Endothelial cell of umbilical vein (primary cell): ENCODE measurements around the gene NPM1. TPM values are rescaled to one million over a fixed set of nuclear protein-coding genes. Genes with fewer than 3 reads are reported as not detected.
"Not testable (repeated sequence)": the region's sequence is repeated elsewhere in the genome, so short reads cannot be mapped to it uniquely, and the experiment has no call there.

Experiments
- BruUV-seq: library from RNA; stranded (reverse); fragments of 400-500 nt; replicated peaks from 2 replicates; lab custom pipeline; 2021; lab: Mats Ljungman, UMichigan
- CTCF ChIA-PET: fragments of 300-600, 350-600 bp; sonication (Branson Sonifier 250); formaldehyde crosslinking; loops from one replicate; lab custom pipeline; 2021; ENCODE audit warnings: antibody characterized with exemption, inconsistent platforms; lab: Charles Lee
- POLR2A ChIA-PET: fragments of 300-600, 350-600 bp; sonication (Branson Sonifier 250); formaldehyde crosslinking; loops from one replicate; lab custom pipeline; 2021; ENCODE audit warnings: antibody characterized with exemption, inconsistent platforms; lab: Charles Lee
- DNase-seq: peaks from one replicate; pipeline ENCODE4 v3.0.0-alpha.2; 2011; ENCODE audit warnings: low read depth, low spot score
- FAIRE-seq: peaks from 2 replicates; lab custom pipeline; 2011; peaks lifted over from hg19 to GRCh38; lab: Jason Lieb, UNC
- H2AFZ ChIP-seq: 2 replicates; pipeline ENCODE4 v1.6.0; 2012; ENCODE audit warnings: low read depth, low read length, control low read depth, inconsistent platforms
- H3K27ac ChIP-seq: 2 replicates; pipeline ENCODE4 v1.5.1; 2011; ENCODE audit warnings: low read depth, mild to moderate bottlenecking, control low read depth, low read length, moderate library complexity; ENCODE audit not compliant: insufficient read depth
- H3K27me3 ChIP-seq, 2 experiments: 2 replicates each; pipeline versions ENCODE4 v1.6.0 to v1.6.1; 2011; ENCODE audit warnings: low read length in 2 of 2, mixed read lengths in 1 of 2; ENCODE audit not compliant: control insufficient read depth in 2 of 2, insufficient read depth in 2 of 2
- H3K36me3 ChIP-seq, 2 experiments: 2 replicates in 1 of 2; 3 replicates in 1 of 2; pipeline ENCODE4 v1.5.1; 2011; ENCODE audit warnings: low read length in 2 of 2, mild to moderate bottlenecking in 1 of 2, moderate library complexity in 1 of 2; ENCODE audit not compliant: control insufficient read depth in 2 of 2, insufficient read depth in 2 of 2; ENCODE audit errors: extremely low read depth in 1 of 2
- H3K4me1 ChIP-seq: 3 replicates; pipeline ENCODE4 v1.5.1; 2011; ENCODE audit warnings: mild to moderate bottlenecking, low read length; ENCODE audit not compliant: control insufficient read depth, insufficient read depth; ENCODE audit errors: extremely low read depth
- H3K4me2 ChIP-seq: 2 replicates; pipeline ENCODE4 v1.6.1; 2011; ENCODE audit warnings: low read length, control low read depth, mixed read lengths; ENCODE audit not compliant: insufficient read depth
- H3K4me3 ChIP-seq, 3 experiments: fragments of 200-600 bp in 1 of 3; sonication (generic), shearing (Covaris generic) in 1 of 3; replicated peaks in 1 of 3; 2 replicates each; pipeline ENCODE4 v1.5.1; 2011 to 2016; ENCODE audit warnings: control low read depth in 3 of 3, low read length in 3 of 3, mild to moderate bottlenecking in 2 of 3, inconsistent platforms in 1 of 3, low read depth in 1 of 3, moderate library complexity in 1 of 3; ENCODE audit not compliant: insufficient read depth in 1 of 3
- H3K79me2 ChIP-seq: 2 replicates; pipeline ENCODE4 v1.6.0; 2012; ENCODE audit warnings: low read length, inconsistent platforms; ENCODE audit not compliant: control insufficient read depth, insufficient read depth
- H3K9ac ChIP-seq: replicated peaks from 2 replicates; pipeline ENCODE3; 2011; ENCODE audit warnings: low read length, control low read depth; ENCODE audit not compliant: insufficient read depth; ENCODE audit errors: extremely low read depth
- H3K9me1 ChIP-seq: replicated peaks from 3 replicates; pipeline ENCODE4 v1.6.0; 2011; ENCODE audit warnings: mild to moderate bottlenecking, low read length; ENCODE audit not compliant: control insufficient read depth, insufficient read depth; ENCODE audit errors: extremely low read depth
- H3K9me3 ChIP-seq: replicated peaks from 2 replicates; pipeline ENCODE4 v1.5.1; 2012; ENCODE audit warnings: low read length, inconsistent platforms; ENCODE audit not compliant: control insufficient read depth, insufficient read depth
- H4K20me1 ChIP-seq: replicated peaks from 2 replicates; pipeline ENCODE3; 2011; ENCODE audit warnings: mild to moderate bottlenecking, low read length; ENCODE audit not compliant: control insufficient read depth, insufficient read depth; ENCODE audit errors: extremely low read depth
- CTCF ChIP-seq, 2 donors: IDR thresholded peaks; 1 replicate in 1 of 2; 2 replicates in 1 of 2; pipeline ENCODE4 v1.5.1; 2011; ENCODE audit warnings: low read length in 2 of 2, mild to moderate bottlenecking in 2 of 2, moderate library complexity in 2 of 2, control low read depth in 1 of 2, inconsistent platforms in 1 of 2, low read depth in 1 of 2; ENCODE audit not compliant: insufficient read depth in 1 of 2; ENCODE audit errors: extremely low read depth in 1 of 2
- EZH2 ChIP-seq: IDR thresholded peaks from 2 replicates; pipeline ENCODE4 v1.6.1; 2012; ENCODE audit warnings: borderline replicate concordance, low read depth, mild to moderate bottlenecking, moderate library complexity, low read length, inconsistent platforms; ENCODE audit not compliant: severe bottlenecking
- FOS ChIP-seq: IDR thresholded peaks from 2 replicates; pipeline ENCODE4 v1.6.1; 2011; ENCODE audit warnings: mild to moderate bottlenecking, low read length, moderate library complexity, borderline replicate concordance; ENCODE audit not compliant: insufficient read depth
- GATA2 ChIP-seq: IDR thresholded peaks from 2 replicates; pipeline ENCODE4 v1.7.0; 2011; ENCODE audit warnings: low read depth, mild to moderate bottlenecking, moderate library complexity, mixed read lengths, low read length; ENCODE audit not compliant: insufficient read length, insufficient read depth
- JUN ChIP-seq: IDR thresholded peaks from 2 replicates; pipeline ENCODE4 v1.6.1; 2011; ENCODE audit warnings: borderline replicate concordance, low read depth; ENCODE audit not compliant: insufficient read length, insufficient read depth
- MAX ChIP-seq: IDR thresholded peaks from 2 replicates; pipeline ENCODE4 v1.6.1; 2011; ENCODE audit not compliant: insufficient read depth, insufficient read length
- MYC ChIP-seq: IDR thresholded peaks from one replicate; pipeline ENCODE4 v1.6.1; 2011; ENCODE audit warnings: mild to moderate bottlenecking, low read depth, low read length
- POLR2A ChIP-seq: IDR thresholded peaks from 2 replicates; pipeline ENCODE4 v1.6.1; 2012; ENCODE audit warnings: low read depth, mild to moderate bottlenecking, control low read depth, low read length
- POLR2AphosphoS5 ChIP-seq: IDR thresholded peaks from 2 replicates; pipeline ENCODE4 v1.6.1; 2012; ENCODE audit warnings: low read depth, mild to moderate bottlenecking, control low read depth, low read length, moderate library complexity; ENCODE audit not compliant: insufficient read depth
- dilution Hi-C: fragments of 300-500 bp; cut with MboI; formaldehyde crosslinking; loops from one replicate; pipeline ENCODE4 v1.15.0; 2019; ENCODE audit warnings: low sequenced_read_pairs; ENCODE audit not compliant: extremely low pct_ligation_motif_present
- intact Hi-C: fragments of 100-400 bp; cut with micrococcal nuclease; formaldehyde crosslinking; loops from one replicate; pipeline ENCODE4 v1.10.0; 2022
- polyA plus RNA-seq, 4 experiments: library from polyadenylated mRNA; depleted of rRNA in 3 of 4; stranded (reverse) in 3 of 4; unstranded in 1 of 4; fragments of >200 nt; gene quantifications; 2 replicates each; pipeline versions ENCODE4 v1.2.1 to v1.2.3, GENCODE V29; 2011 to 2012; ENCODE audit warnings: missing spikeins in 1 of 4
- total RNA-seq: library from RNA; stranded (reverse); gene quantifications from 2 replicates; pipeline ENCODE4 v1.2.3, GENCODE V29; 2021

The NPM1 gene
- total and polyA plus RNA-seq, 2 donors (not counting 3 experiments of a cell fraction or from before 2014, with no cell fraction given): 618 to 1,695 TPM

DNA sequence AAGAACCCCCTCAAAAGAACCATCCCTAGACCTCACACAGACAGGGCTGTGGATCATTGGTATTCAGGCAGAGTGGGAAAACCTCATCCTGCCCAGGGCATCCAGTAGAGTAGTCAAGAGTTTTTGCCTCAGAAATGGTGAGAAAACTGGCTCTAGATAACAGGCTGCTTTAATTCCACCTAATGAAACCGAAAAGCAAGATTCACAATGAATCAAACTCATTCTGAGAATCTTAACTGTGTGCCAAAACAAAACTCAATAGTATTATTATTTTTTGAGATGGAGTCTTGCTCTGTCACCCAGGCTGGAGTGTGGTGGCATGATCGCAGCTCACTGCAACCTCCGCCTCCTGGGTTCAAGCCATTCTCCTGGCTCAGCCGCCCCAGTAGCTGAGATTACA, 17.8 kb upstream of the NPM1 start:
- Histone ChIP-seq H2AFZ (no peak overlapping the region), H3K79me2 (no peaks in the 10 kb centered on the region), H3K36me3 (no peaks in the 10 kb centered on the region), H3K9me3 (no peaks in the 10 kb centered on the region), H3K27ac (no peak overlapping the region), H3K4me2 (no peak overlapping the region), H3K27me3 (peaks cover 0 to 1% of the 10 kb centered on the region in 2 experiments), H3K9me1 (no peaks in the 10 kb centered on the region), H3K9ac (no peak overlapping the region), H4K20me1 (no peaks in the 10 kb centered on the region), H3K4me3 (no peak overlapping the region), H3K4me1 (no peaks in the 10 kb centered on the region)
- BruUV-seq: no TSS peak
- intact Hi-C loops: no loop called here
- dilution Hi-C loops: no loop called here
- DNase-seq (no peak), FAIRE-seq (no peak)
- ChIA-PET CTCF (no interaction called here), POLR2A (no interaction called here)
- TF ChIP-seq JUN (no peak), MYC (no peak), GATA2 (no peak), EZH2 (no peak), CTCF (IDR thresholded peaks at IDR 0.05; ENCODE audit: extremely low read depth in 1 of 2, insufficient read depth in 1 of 2, low read depth in 1 of 2, low read length in 2 of 2) (no peak), FOS (no peak), POLR2AphosphoS5 (no peak), MAX (no peak), POLR2A (no peak)

GRCh38 chr5:171370881-171371280, 16.8 kb upstream of the NPM1 start:
- H2AFZ ChIP-seq, H3K4me1 ChIP-seq, H3K79me2 ChIP-seq, H3K27ac ChIP-seq, CTCF ChIA-PET, H3K4me3 ChIP-seq, H4K20me1 ChIP-seq, FAIRE-seq, BruUV-seq, POLR2A ChIA-PET, H3K36me3 ChIP-seq, H3K9ac ChIP-seq, H3K9me3 ChIP-seq, dilution Hi-C loops, DNase-seq, H3K4me2 ChIP-seq, H3K27me3 ChIP-seq, intact Hi-C loops, H3K9me1 ChIP-seq: not testable (repeated sequence)
